PC-3 (cell line): ENCODE measurements around the gene GHRH. TPM values are rescaled to one million over a fixed set of nuclear protein-coding genes. Genes with fewer than 3 reads are reported as not detected.

Experiments used
- ATAC-seq: fragments of 200-7000 bp; cut with Tn5 transposase; 2 replicates; pipeline ENCODE4 v1.9.1; 2020; ENCODE audit warnings: mild to moderate bottlenecking, moderate library complexity
- BruUV-seq: library from RNA; stranded (reverse); fragments of 400-500 nt; replicated peaks from 2 replicates; lab custom pipeline; 2021; lab: Mats Ljungman, UMichigan
- CTCF ChIA-PET: fragments of 300-600 bp; sonication (Branson Sonifier 250); formaldehyde crosslinking; loops from one replicate; lab custom pipeline; 2022; ENCODE audit warnings: antibody characterized with exemption; lab: Charles Lee
- POLR2A ChIA-PET: fragments of 300-600 bp; sonication (Branson Sonifier 250); formaldehyde crosslinking; loops from one replicate; lab custom pipeline; 2022; ENCODE audit warnings: antibody characterized with exemption; ENCODE audit not compliant: unreplicated experiment; lab: Charles Lee
- DNase-seq: peaks from one replicate; pipeline ENCODE4 v3.0.0-alpha.2; 2015
- H2AFZ ChIP-seq: fragments of 300-600 bp; sonication (generic); 2 replicates; pipeline ENCODE4 v1.6.0; 2016; ENCODE audit warnings: antibody characterized with exemption, low read length
- H3F3A ChIP-seq: fragments of 300-600 bp; sonication (generic); one replicate; pipeline ENCODE4 v1.6.0; 2017; ENCODE audit warnings: antibody characterized with exemption, low read length, control low read depth, mild to moderate bottlenecking; ENCODE audit not compliant: unreplicated experiment
- H3K27ac ChIP-seq: fragments of 300-600 bp; sonication (generic); 2 replicates; pipeline ENCODE4 v1.5.1; 2016; ENCODE audit warnings: mild to moderate bottlenecking, low read length
- H3K27me3 ChIP-seq: fragments of 300-600 bp; sonication (generic); 2 replicates; pipeline ENCODE4 v1.6.1; 2016; ENCODE audit warnings: low read length, mixed read lengths
- H3K36me3 ChIP-seq: fragments of 300-600 bp; sonication (generic); 2 replicates; pipeline ENCODE4 v1.6.1; 2016; ENCODE audit warnings: low read depth, mixed run types, low read length, mixed read lengths
- H3K4me1 ChIP-seq: fragments of 300-600 bp; sonication (generic); 2 replicates; pipeline ENCODE4 v1.5.1; 2016; ENCODE audit warnings: low read length; ENCODE audit not compliant: insufficient read depth
- H3K4me2 ChIP-seq: fragments of 300-600 bp; sonication (generic); 2 replicates; pipeline ENCODE4 v1.6.0; 2016; ENCODE audit warnings: low read length
- H3K4me3 ChIP-seq: fragments of 300-600 bp; sonication (generic); 2 replicates; pipeline ENCODE4 v1.5.1; 2016; ENCODE audit warnings: mild to moderate bottlenecking, low read length, mixed read lengths
- H3K79me2 ChIP-seq: fragments of 300-600 bp; sonication (generic); 2 replicates; pipeline ENCODE4 v1.6.1; 2017; ENCODE audit warnings: low read length, mixed read lengths
- H3K9ac ChIP-seq: fragments of 300-600 bp; sonication (generic); 2 replicates; pipeline ENCODE4 v1.6.0; 2016; ENCODE audit warnings: mild to moderate bottlenecking, low read length
- H3K9me2 ChIP-seq: fragments of 300-600 bp; sonication (generic); replicated peaks from 2 replicates; pipeline ENCODE4 v1.6.1; 2016; ENCODE audit warnings: mixed run types, low read length, mixed read lengths
- H3K9me3 ChIP-seq: fragments of 300-600 bp; sonication (generic); 2 replicates; pipeline ENCODE4 v1.6.1; 2016; ENCODE audit warnings: low read length, mixed read lengths
- H4K20me1 ChIP-seq: fragments of 300-600 bp; sonication (generic); 2 replicates; pipeline ENCODE4 v1.6.1; 2016; ENCODE audit warnings: low read length, mixed read lengths
- EZH2 ChIP-seq: fragments of 300-600 bp; sonication (generic); IDR thresholded peaks from one replicate; pipeline ENCODE4 v1.6.1; 2017; ENCODE audit warnings: antibody characterized with exemption, mild to moderate bottlenecking, low read length; ENCODE audit not compliant: unreplicated experiment
- EZH2phosphoT487 ChIP-seq: fragments of 300-600 bp; sonication (generic); IDR thresholded peaks from 2 replicates; pipeline ENCODE4 v1.6.1; 2018; ENCODE audit warnings: mild to moderate bottlenecking, antibody characterized with exemption, low read length, borderline replicate concordance
- intact Hi-C: fragments of 100-400 bp; cut with micrococcal nuclease; formaldehyde crosslinking; loops from 2 replicates; pipeline ENCODE4 v1.9.0; 2023
- total RNA-seq: library from RNA; depleted of rRNA; stranded (reverse); fragments of >200 nt; gene quantifications from 2 replicates; pipeline ENCODE4 v1.2.3, GENCODE V29; 2014
- TF ChIP-seq, protein P1 (sequence below): fragments of 300-600 bp; sonication (generic); conservative IDR thresholded peaks from 2 replicates; pipeline ENCODE4 v1.5.1; 2017; ENCODE audit warnings: antibody characterized with exemption, low read depth, mild to moderate bottlenecking, low read length

Gene GHRH
- total RNA-seq, 1 experiment from 2014 or later, result not detected

DNA sequence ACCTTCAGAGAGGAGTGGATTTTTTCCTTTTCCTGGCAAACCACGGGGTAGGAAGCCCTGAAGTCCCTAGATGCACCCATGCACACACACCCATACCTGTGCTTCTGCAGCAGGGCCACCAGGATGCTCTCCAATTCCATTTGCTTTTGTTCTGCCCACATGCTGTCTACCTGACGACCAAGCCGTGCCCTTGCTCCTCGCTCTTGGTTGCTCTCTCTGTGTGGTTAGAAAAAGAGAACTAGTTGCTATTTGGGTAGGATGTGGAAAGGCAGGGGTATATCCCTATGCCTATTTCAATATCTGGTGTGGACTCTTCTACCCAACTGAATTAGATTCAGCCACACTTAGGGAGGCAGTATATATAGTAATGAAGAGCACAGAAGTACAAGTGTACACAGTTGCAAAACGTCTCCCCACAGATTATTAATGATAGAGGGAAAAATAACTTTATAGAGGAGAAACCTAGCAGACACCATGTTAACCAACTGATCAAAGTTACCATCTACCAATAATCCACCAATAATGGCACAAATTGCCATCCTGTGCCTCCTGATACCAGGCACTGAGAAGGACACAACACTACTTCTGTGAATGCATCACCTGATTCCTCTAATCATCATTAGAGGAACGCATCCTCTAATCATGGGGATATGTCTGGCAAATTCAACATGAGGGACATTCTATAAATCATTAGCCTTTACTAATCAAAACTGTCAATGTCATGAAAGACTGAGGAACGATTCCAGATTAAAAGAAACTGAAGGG lies 7.3 kb downstream of the GHRH start:
- no TSS peak for BruUV-seq

DNA sequence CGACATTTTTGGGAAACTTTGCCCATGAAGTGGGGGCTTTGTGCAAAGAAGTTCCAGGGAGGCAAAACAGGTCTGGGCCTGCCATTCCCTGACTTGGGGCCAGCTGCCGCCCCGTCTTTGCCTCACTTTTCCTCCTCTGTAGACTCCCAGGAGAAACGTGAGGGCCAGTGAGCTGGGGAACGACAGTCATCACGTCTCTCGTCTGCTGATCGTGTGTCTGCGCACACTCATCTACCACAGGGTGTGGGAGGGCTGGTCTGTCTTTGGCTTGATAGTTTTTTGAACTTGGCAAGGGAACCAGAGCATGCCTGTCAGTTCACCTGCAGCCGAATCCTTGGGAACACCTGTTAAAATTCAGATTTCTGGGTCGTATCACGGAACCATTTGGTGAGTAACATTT lies 8.5 kb downstream of the GHRH start:
- Histone ChIP-seq H3K36me3 (no peaks in the 10 kb centered on the region), H3K4me2 (no peak overlapping the region), H3K4me3 (no peak overlapping the region), H3K9me3 (no peaks in the 10 kb centered on the region), H4K20me1 (no peaks in the 10 kb centered on the region), H3K9me2 (no peaks in the 10 kb centered on the region), H3F3A (no peaks in the 10 kb centered on the region), H3K27me3 (no peaks in the 10 kb centered on the region), H2AFZ (no peak overlapping the region), H3K27ac (no peak overlapping the region), H3K79me2 (no peaks in the 10 kb centered on the region), H3K4me1 (no peaks in the 10 kb centered on the region), H3K9ac (no peak overlapping the region)
- no peak for ATAC-seq
- ChIA-PET CTCF (no interaction called here), POLR2A (no interaction called here)
- intact Hi-C loops, result no loop called here
- BruUV-seq, result no TSS peak
- TF ChIP-seq EZH2, result no peak
- no peak for TF ChIP-seq EZH2phosphoT487
- TF ChIP-seq, protein P1, sequence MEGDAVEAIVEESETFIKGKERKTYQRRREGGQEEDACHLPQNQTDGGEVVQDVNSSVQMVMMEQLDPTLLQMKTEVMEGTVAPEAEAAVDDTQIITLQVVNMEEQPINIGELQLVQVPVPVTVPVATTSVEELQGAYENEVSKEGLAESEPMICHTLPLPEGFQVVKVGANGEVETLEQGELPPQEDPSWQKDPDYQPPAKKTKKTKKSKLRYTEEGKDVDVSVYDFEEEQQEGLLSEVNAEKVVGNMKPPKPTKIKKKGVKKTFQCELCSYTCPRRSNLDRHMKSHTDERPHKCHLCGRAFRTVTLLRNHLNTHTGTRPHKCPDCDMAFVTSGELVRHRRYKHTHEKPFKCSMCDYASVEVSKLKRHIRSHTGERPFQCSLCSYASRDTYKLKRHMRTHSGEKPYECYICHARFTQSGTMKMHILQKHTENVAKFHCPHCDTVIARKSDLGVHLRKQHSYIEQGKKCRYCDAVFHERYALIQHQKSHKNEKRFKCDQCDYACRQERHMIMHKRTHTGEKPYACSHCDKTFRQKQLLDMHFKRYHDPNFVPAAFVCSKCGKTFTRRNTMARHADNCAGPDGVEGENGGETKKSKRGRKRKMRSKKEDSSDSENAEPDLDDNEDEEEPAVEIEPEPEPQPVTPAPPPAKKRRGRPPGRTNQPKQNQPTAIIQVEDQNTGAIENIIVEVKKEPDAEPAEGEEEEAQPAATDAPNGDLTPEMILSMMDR, result no peak
- no peak for DNase-seq

More for the DNA sequence above, 7.3 kb downstream of the GHRH start:
- Histone ChIP-seq H4K20me1 (no peaks in the 10 kb centered on the region), H3K9me2 (no peaks in the 10 kb centered on the region), H3K4me3 (no peak overlapping the region), H2AFZ (no peak overlapping the region), H3K9ac (no peak overlapping the region), H3K27ac (no peak overlapping the region), H3K9me3 (no peaks in the 10 kb centered on the region), H3K27me3 (no peaks in the 10 kb centered on the region), H3F3A (no peaks in the 10 kb centered on the region), H3K4me1 (no peaks in the 10 kb centered on the region), H3K4me2 (no peak overlapping the region), H3K36me3 (no peaks in the 10 kb centered on the region), H3K79me2 (no peaks in the 10 kb centered on the region)
- ChIA-PET POLR2A (no interaction called here), CTCF (no interaction called here)
- no peak for DNase-seq
- intact Hi-C loops, result no loop called here
- no peak for TF ChIP-seq EZH2
- TF ChIP-seq, protein P1, result no peak
- TF ChIP-seq EZH2phosphoT487, result no peak
- no peak for ATAC-seq

DNA sequence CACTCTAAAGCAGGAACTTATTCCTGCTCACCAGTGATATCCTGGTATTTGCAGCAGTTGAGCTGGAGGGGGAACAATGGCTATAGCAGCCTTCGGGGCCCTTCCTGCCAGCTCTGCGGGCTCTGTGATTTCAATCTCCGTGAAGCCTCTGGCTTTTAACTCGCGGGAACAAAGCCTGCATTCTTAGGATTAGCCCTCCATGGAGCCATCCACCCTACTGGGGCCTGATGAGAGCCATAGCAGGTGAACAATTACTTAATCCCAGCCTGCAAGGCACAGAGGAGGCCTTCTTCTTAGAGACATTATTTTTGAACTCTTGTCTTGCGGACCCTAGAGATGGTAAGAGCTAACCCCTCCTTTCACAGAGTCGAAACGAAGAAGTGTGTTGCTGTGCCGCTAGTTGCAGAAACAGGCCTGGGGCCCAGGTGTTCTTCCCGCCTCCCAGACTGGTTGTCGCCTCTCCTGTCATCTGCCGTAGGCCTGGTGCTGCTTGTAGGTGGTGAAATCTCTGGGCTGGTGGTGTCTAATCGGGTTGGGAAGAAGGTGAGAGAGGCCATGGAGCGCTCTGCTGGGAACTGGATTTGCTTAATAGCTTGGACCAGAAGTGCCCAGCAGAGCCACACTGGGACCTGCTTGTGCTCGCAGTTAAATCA lies 9.7 kb downstream of the GHRH start:
- ChIA-PET POLR2A (no interaction called here), CTCF (no interaction called here)
- BruUV-seq, result no TSS peak
- no peaks in the 10 kb centered on the region for H3K36me3 ChIP-seq
- no peaks in the 10 kb centered on the region for H3F3A ChIP-seq
- H3K27me3 ChIP-seq, result no peaks in the 10 kb centered on the region
- ATAC-seq, result no peak
- H3K9ac ChIP-seq, result no peak overlapping the region
- H3K4me3 ChIP-seq, result no peak overlapping the region
- DNase-seq, result no peak
- intact Hi-C loops, result no loop called here
- TF ChIP-seq EZH2phosphoT487 (no peak), EZH2 (no peak)
- TF ChIP-seq, protein P1, result no peak
- no peaks in the 10 kb centered on the region for H3K9me3 ChIP-seq
- no peaks in the 10 kb centered on the region for H3K79me2 ChIP-seq
- no peaks in the 10 kb centered on the region for H3K4me1 ChIP-seq
- no peak overlapping the region for H2AFZ ChIP-seq
- no peaks in the 10 kb centered on the region for H4K20me1 ChIP-seq
- no peak overlapping the region for H3K27ac ChIP-seq
- no peaks in the 10 kb centered on the region for H3K9me2 ChIP-seq
- no peak overlapping the region for H3K4me2 ChIP-seq
